Omental fat pad (tissue), 4 donors: ENCODE measurements around the gene NCAPD3. TPM values are rescaled to one million over a fixed set of nuclear protein-coding genes. Genes with fewer than 3 reads are reported as not detected.
A peak's percentile ranks its signal among the peaks of the same experiment; 100 is the strongest.

Experiments used
- ATAC-seq: fragments of 150-250 bp; one replicate; pipeline ENCODE4 v1.9.1; 2016; ENCODE audit warnings: mild to moderate bottlenecking, moderate library complexity; ENCODE audit not compliant: low FRiP score
- DNase-seq: peaks from one replicate; pipeline ENCODE4 v3.0.0-alpha.2; 2019; ENCODE audit warnings: low spot score
- CTCF ChIP-seq, 3 donors: fragments of 450-650 bp; IDR thresholded peaks; one replicate each; pipeline ENCODE4 v1.5.1; 2016 to 2017; ENCODE audit warnings: antibody characterized with exemption in 3 of 3, mild to moderate bottlenecking in 3 of 3, moderate library complexity in 2 of 3
- total RNA-seq, 4 donors: library from RNA; depleted of rRNA; stranded (reverse); fragments of >200 nt; gene quantifications; one replicate each; pipeline ENCODE4 v1.1.0, GENCODE V29; 2016

The NCAPD3 gene
- total RNA-seq, 4 donors from 2014 or later: 10.4 to 14.3 (median 11.2) TPM

- no peak for ATAC-seq
- no peak for DNase-seq
- TF ChIP-seq CTCF (IDR thresholded peaks at IDR 0.05): no peak
Measured at GRCh38 chr11:134267966-134268365, 44.2 kb upstream of the NCAPD3 start.

DNA sequence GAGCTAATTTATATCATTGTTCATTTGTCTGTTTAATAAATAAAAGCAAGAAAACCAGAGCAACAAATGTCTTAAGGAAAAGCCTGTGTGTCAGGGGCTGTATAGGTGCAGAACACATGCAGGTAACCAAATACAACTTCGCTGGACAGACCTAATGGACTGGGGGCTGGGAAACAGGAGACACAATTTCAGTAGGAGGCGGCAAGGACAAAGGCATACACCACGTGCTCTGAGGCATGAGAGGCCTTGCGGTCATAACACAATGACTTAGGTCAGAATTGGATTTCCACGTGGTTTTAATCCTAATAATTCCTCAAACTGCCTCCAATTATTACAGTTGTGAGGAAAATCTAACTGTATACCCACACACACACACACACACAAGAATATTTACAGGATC, 43.7 kb upstream of the NCAPD3 start:
- TF ChIP-seq CTCF (IDR thresholded peaks at IDR 0.05): no peak
- ATAC-seq: no peak
- no peak for DNase-seq

- TF ChIP-seq CTCF (IDR thresholded peaks at IDR 0.05): no peak
- ATAC-seq: peak; percentile 86
- DNase-seq: no peak
Measured at GRCh38 chr11:134266841-134267251, 43.1 kb upstream of the NCAPD3 start.

- ATAC-seq (no peak), DNase-seq (no peak)
- TF ChIP-seq CTCF (IDR thresholded peaks at IDR 0.05): no peak
Measured at GRCh38 chr11:134266440-134266839, 42.7 kb upstream of the NCAPD3 start.

GRCh38 chr11:134264966-134265764, 41.4 kb upstream of the NCAPD3 start:
- DNase-seq (no peak), ATAC-seq (no peak)
- TF ChIP-seq CTCF (IDR thresholded peaks at IDR 0.05): no peak

GRCh38 chr11:134261626-134262488, 38.1 kb upstream of the NCAPD3 start:
- ATAC-seq (no peak), DNase-seq (no peak)
- TF ChIP-seq CTCF (IDR thresholded peaks at IDR 0.05): no peak
